SU-DHL-6 (cell line): ENCODE data around the gene BTBD2.

Source experiments
- EZH2phosphoT487 ChIP-seq: fragments of 200-600 bp; sonication (generic), shearing (Covaris generic); conservative IDR thresholded peaks from 2 replicates; pipeline ENCODE4 v1.6.1; 2018; ENCODE audit warnings: mild to moderate bottlenecking, antibody characterized with exemption, low read length, moderate library complexity, mixed read lengths
- TF ChIP-seq, protein P1 (sequence below): fragments of 200-600 bp; sonication (generic); IDR thresholded peaks from one replicate; pipeline ENCODE4 v1.5.1; 2017; ENCODE audit warnings: antibody characterized with exemption, mild to moderate bottlenecking, low read length, moderate library complexity; ENCODE audit not compliant: insufficient read depth, poor library complexity, severe bottlenecking

DNA sequence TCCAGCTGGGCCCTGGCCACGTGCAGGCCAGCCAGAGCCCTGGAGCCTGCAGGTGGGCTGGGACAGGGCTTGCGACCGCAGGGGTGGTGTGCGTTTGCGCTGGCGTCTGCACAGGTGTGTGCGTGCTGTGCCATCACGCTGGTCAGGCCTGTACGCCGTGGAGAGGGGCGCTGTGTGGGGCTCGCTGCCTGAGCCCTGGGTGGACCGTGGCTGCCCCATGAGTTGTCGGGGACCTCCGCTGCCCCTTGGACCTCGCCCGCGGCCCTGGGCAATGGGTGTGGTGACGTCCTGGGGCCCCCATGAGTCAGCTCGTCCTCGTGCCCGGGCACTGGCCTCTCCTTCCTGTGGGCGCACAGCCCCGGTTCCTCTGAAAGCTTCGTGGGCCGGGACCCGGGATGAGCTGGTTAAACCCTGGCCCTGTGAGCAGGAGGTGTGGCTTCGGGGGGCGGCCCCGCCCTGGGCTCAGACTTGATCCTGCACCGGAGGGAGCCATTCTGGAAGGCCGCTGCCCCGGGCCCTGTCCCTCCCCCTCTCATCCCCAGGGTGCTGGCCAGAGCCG lies 67.8 kb downstream of the BTBD2 start:
- TF ChIP-seq, protein P1, sequence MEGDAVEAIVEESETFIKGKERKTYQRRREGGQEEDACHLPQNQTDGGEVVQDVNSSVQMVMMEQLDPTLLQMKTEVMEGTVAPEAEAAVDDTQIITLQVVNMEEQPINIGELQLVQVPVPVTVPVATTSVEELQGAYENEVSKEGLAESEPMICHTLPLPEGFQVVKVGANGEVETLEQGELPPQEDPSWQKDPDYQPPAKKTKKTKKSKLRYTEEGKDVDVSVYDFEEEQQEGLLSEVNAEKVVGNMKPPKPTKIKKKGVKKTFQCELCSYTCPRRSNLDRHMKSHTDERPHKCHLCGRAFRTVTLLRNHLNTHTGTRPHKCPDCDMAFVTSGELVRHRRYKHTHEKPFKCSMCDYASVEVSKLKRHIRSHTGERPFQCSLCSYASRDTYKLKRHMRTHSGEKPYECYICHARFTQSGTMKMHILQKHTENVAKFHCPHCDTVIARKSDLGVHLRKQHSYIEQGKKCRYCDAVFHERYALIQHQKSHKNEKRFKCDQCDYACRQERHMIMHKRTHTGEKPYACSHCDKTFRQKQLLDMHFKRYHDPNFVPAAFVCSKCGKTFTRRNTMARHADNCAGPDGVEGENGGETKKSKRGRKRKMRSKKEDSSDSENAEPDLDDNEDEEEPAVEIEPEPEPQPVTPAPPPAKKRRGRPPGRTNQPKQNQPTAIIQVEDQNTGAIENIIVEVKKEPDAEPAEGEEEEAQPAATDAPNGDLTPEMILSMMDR, result no peak
- TF ChIP-seq EZH2phosphoT487, result no peak
